Vagina (tissue), 2 donors: ENCODE measurements around the gene EPB41L3.

Source experiments
- CTCF ChIP-seq, 3 experiments: fragments of 450-650 bp in 2 of 3; fragments of 200-600 bp in 1 of 3; sonication (generic) in 1 of 3; IDR thresholded peaks; one replicate each; pipeline ENCODE4 v1.5.1; 2017 to 2019; ENCODE audit warnings: antibody characterized with exemption in 3 of 3, mild to moderate bottlenecking in 2 of 3, moderate library complexity in 2 of 3
- POLR2AphosphoS5 ChIP-seq, 2 donors: sonication (generic); formaldehyde crosslinking; IDR thresholded peaks; one replicate each; pipeline ENCODE4 v1.9.0; 2017; ENCODE audit warnings: antibody characterized with exemption in 2 of 2, mild to moderate bottlenecking in 2 of 2, low read depth in 1 of 2; ENCODE audit not compliant: insufficient read depth in 1 of 2

GRCh38 chr18:5421981-5422380 is 121.8 kb downstream of the EPB41L3 start:
- TF ChIP-seq CTCF (IDR thresholded peaks at IDR 0.05) (no peak), POLR2AphosphoS5 (IDR thresholded peaks at IDR 0.05; ENCODE audit: insufficient read depth in 1 of 2, low read depth in 1 of 2) (no peak)
